GM23338 (cell line): Measurements from ENCODE around the gene NOP9. TPM values are rescaled to one million over a fixed set of nuclear protein-coding genes. Genes with fewer than 3 reads are reported as not detected.

Experiments
- CREB1 ChIP-seq: fragments of 250-450 bp; sonication (Bioruptor Pico); IDR thresholded peaks from 2 replicates; pipeline ENCODE4 v1.5.0; 2020; ENCODE audit warnings: low read depth, mild to moderate bottlenecking, moderate library complexity
- EZH2 ChIP-seq: fragments of 200-600 bp; sonication (generic); IDR thresholded peaks from one replicate; pipeline ENCODE4 v1.8.0; 2017; ENCODE audit warnings: antibody characterized with exemption, mild to moderate bottlenecking, low read depth; ENCODE audit not compliant: unreplicated experiment
- JUNB ChIP-seq: IDR thresholded peaks from one replicate; pipeline ENCODE4 v1.6.1; 2016; ENCODE audit warnings: antibody characterized with exemption; ENCODE audit not compliant: unreplicated experiment
- NANOG ChIP-seq: IDR thresholded peaks from 2 replicates; pipeline ENCODE4 v1.6.1; 2016; ENCODE audit warnings: antibody characterized with exemption, borderline replicate concordance
- POLR2AphosphoS5 ChIP-seq: IDR thresholded peaks from 2 replicates; pipeline ENCODE4 v1.6.1; 2016; ENCODE audit warnings: antibody characterized with exemption, low read depth
- STAT1 ChIP-seq: IDR thresholded peaks from one replicate; pipeline ENCODE4 v1.6.1; 2016; ENCODE audit warnings: antibody characterized with exemption; ENCODE audit not compliant: unreplicated experiment
- ZNF462 ChIP-seq: fragments of 250-450 bp; sonication (Bioruptor Pico); IDR thresholded peaks from 2 replicates; pipeline ENCODE4 v1.5.0; 2020; ENCODE audit warnings: mild to moderate bottlenecking, moderate library complexity
- polyA plus RNA-seq: library from polyadenylated mRNA; unstranded; fragments of >200 nt; fragmentation: Nextera tagmentation; extraction: Ambion mirVana; gene quantifications from 2 replicates; pipeline ENCODE4 v1.2.1, GENCODE V29; 2016
- total RNA-seq: library from RNA; depleted of rRNA; stranded (reverse); fragments of >200 nt; shearing (Covaris generic); gene quantifications from 2 replicates; pipeline ENCODE4 v1.2.3, GENCODE V29; 2014
- TF ChIP-seq, protein P1 (sequence below): IDR thresholded peaks from one replicate; pipeline ENCODE4 v1.6.1; 2018; ENCODE audit warnings: antibody characterized with exemption; ENCODE audit not compliant: unreplicated experiment
- TF ChIP-seq, protein P2 (sequence below): IDR thresholded peaks from 2 replicates; pipeline ENCODE4 v1.6.1; 2016; ENCODE audit warnings: antibody characterized with exemption

Gene NOP9
- total and polyA plus RNA-seq, 2 experiments from 2014 or later, result 7.9 to 32.8 TPM

DNA sequence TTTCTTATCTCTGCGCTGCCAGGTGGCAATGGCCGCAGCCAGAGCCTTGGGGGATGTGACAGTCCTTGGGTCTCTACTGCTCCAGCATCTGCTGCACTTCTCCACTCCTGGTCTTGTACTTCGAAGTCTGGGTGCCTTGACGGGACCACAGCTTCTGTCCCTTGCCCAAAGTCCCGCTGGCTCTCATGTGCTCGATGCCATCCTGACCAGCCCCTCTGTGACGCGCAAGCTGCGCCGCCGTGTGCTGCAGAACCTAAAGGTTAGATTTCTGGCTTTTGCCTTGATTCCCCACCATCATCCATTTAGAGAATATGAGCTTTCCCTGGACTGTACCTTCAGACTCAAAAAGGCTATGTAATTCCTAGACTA lies 4.4 kb downstream of the NOP9 start (continued):
- TF ChIP-seq ZNF462 (CRISPR knock-in tag) (no peak), JUNB (no peak), POLR2AphosphoS5 (no peak), STAT1 (no peak), EZH2 (no peak), NANOG (no peak), CREB1 (CRISPR knock-in tag) (no peak)
- TF ChIP-seq, protein P1, sequence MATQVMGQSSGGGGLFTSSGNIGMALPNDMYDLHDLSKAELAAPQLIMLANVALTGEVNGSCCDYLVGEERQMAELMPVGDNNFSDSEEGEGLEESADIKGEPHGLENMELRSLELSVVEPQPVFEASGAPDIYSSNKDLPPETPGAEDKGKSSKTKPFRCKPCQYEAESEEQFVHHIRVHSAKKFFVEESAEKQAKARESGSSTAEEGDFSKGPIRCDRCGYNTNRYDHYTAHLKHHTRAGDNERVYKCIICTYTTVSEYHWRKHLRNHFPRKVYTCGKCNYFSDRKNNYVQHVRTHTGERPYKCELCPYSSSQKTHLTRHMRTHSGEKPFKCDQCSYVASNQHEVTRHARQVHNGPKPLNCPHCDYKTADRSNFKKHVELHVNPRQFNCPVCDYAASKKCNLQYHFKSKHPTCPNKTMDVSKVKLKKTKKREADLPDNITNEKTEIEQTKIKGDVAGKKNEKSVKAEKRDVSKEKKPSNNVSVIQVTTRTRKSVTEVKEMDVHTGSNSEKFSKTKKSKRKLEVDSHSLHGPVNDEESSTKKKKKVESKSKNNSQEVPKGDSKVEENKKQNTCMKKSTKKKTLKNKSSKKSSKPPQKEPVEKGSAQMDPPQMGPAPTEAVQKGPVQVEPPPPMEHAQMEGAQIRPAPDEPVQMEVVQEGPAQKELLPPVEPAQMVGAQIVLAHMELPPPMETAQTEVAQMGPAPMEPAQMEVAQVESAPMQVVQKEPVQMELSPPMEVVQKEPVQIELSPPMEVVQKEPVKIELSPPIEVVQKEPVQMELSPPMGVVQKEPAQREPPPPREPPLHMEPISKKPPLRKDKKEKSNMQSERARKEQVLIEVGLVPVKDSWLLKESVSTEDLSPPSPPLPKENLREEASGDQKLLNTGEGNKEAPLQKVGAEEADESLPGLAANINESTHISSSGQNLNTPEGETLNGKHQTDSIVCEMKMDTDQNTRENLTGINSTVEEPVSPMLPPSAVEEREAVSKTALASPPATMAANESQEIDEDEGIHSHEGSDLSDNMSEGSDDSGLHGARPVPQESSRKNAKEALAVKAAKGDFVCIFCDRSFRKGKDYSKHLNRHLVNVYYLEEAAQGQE, result no peak
- TF ChIP-seq, protein P2, sequence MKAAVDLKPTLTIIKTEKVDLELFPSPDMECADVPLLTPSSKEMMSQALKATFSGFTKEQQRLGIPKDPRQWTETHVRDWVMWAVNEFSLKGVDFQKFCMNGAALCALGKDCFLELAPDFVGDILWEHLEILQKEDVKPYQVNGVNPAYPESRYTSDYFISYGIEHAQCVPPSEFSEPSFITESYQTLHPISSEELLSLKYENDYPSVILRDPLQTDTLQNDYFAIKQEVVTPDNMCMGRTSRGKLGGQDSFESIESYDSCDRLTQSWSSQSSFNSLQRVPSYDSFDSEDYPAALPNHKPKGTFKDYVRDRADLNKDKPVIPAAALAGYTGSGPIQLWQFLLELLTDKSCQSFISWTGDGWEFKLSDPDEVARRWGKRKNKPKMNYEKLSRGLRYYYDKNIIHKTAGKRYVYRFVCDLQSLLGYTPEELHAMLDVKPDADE, result no peak
